GM12873 (cell line): ENCODE results near the gene TGFBI.

ENCODE experiments used
- CTCF ChIP-seq: IDR thresholded peaks from 2 replicates; pipeline ENCODE4 v1.5.1; 2012; ENCODE audit warnings: low read depth, mild to moderate bottlenecking, moderate library complexity, low read length, control low read depth; ENCODE audit not compliant: insufficient read depth; ENCODE audit errors: missing control alignments

Gene TGFBI

GRCh38 chr5:136067422-136067821, 38.6 kb downstream of the TGFBI start:
- TF ChIP-seq CTCF, result no peak

- no peak for TF ChIP-seq CTCF
These were observed 41.9 kb downstream of the TGFBI start for GRCh38 chr5:136070486-136071285.

GRCh38 chr5:136073714-136074529, 45.1 kb downstream of the TGFBI start:
- TF ChIP-seq CTCF, result no peak

- TF ChIP-seq CTCF, result peak; percentile 8
These were observed 46.7 kb downstream of the TGFBI start for GRCh38 chr5:136075466-136075891.

GRCh38 chr5:136076067-136076466, 47.3 kb downstream of the TGFBI start:
- no peak for TF ChIP-seq CTCF

- no peak for TF ChIP-seq CTCF
These were observed 48.2 kb downstream of the TGFBI start for GRCh38 chr5:136076881-136077445.
